ENCODE data around the gene MATK.

The MATK gene

DNA sequence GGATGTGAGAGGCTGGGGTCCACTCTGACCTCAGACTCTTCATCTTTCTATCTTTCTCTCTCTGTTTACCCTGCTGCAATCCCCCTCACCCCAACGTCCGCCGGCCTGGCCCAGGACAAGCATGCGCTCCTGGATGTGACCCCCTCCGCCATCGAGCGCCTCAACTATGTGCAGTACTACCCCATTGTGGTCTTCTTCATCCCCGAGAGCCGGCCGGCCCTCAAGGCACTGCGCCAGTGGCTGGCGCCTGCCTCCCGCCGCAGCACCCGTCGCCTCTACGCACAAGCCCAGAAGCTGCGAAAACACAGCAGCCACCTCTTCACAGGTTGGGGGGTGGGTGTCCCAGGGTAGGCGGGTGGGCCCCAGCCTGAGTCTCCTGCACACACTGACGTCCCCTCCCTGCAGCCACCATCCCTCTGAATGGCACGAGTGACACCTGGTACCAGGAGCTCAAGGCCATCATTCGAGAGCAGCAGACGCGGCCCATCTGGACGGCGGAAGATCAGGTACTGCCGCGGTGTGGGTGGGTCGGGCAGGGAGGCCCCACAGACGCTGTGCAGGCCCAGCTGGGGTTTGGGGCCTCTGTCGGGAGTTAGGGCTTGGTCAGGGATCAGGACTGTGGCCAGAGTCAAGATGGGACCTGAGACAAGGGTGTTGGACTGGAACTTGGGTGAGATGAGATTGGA lies 39.7 kb downstream of the MATK start:
- DNase-seq, result no peak

- DNase-seq, result no peak
Observed at GRCh38 chr19:3745363-3746045, 40.7 kb downstream of the MATK start.

GRCh38 chr19:3743486-3743885 lies 42.7 kb downstream of the MATK start:
- no peak for DNase-seq

DNA sequence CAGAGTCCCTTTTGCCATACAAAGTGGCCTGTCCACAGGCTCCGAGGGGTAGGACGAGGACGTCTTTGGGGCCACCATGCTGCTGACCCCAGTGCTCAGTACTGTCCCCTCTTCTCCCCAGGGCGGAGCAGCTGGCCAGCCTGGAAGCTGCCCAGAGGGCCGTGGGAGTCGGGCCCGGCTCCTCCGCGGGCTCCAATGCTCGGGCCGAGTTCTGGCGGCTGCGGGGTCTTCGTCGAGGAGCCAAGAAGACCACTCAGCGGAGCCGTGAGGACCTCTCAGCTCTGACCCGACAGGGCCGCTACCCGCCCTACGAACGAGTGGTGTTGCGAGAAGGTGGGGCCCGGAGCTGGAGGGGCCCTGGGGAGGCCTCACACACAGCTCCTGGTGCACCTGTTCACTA lies 45.8 kb downstream of the MATK start:
- no peak for DNase-seq

DNA sequence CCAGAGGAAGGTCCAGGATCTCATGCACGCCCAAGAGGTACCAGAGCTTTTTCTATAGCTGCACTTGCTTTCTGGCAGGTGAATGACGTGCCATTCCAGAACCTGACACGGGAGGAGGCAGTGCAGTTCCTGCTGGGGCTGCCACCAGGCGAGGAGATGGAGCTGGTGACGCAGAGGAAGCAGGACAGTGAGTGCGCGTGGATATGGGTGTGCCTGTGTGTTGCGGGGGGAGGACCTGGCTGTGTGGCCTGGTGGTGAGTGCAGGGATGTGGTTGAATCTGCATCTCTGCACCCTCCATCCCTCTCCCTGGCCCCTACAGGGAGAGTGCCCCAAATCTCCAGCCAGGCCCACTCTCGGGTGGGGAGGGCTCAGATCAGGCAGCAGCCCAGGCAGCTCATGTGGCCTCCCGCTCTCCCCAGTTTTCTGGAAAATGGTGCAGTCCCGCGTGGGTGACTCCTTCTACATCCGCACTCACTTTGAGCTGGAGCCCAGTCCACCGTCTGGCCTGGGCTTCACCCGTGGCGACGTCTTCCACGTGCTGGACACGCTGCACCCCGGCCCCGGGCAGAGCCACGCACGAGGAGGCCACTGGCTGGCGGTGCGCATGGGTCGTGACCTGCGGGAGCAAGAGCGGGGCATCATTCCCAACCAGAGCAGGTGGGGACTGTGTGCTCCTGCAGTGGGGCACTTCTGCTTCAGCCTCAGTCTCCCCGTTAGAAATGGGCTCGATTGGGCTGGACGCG lies 47.5 kb downstream of the MATK start:
- no peak for DNase-seq

DNA sequence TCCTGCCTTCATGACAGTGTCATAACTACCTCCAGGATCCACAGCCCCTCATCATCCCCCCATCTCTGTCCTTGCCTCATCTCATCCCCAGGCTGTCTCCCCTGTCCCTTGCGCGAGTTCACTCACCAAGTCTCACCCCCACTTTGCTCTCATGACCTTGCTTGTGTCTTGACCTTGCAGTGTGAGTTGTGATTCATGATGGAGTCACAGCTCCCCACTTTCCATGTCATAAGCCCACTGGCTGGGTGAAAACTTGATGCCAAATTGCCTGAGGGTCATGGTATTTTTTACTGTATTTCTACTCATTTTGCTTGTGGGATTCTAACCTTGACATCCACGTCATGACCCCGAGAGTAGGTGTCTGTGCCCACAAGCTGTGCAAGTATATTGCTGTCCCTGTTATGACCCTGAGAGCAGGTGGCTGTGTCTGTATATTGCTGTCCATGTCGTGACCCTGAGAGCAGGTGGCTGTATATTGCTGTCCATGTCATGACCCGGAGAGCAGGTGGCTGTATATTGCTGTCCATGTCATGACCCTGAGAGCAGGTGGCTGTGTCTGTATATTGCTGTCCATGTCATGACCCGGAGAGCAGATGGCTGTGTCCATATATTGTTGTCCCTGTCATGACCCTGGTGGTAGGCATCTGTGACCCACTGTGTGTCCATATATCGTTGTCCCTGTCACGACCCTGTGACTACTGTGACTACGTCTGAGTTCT lies 48.5 kb downstream of the MATK start:
- no peak for DNase-seq

DNA sequence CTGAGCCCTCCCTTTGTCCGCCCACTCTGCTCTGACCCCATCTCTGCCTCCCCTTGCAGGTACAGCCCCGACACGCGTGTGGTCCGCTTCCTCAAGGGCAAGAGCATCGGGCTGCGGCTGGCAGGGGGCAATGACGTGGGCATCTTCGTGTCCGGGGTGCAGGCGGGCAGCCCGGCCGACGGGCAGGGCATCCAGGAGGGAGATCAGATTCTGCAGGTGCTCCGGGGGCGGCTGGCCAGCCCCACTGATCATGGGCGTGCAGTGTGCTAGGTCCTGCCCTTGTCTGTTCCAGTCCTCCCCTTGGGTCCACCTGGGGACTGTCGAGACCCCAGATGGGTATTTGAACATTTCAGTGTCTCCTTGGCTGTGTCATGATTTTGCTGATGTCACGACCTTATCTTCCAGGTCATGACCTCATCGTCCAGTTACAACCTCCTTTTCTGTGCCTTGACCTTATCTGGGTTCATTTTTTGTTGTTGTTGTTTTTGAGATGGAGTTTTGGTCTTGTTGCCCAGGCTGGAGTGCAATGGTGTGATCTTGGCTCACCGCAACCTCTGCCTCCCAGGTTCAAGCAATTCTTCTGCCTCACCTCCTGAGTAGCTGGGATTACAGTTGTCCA lies 50.0 kb downstream of the MATK start:
- DNase-seq, result no peak

DNA sequence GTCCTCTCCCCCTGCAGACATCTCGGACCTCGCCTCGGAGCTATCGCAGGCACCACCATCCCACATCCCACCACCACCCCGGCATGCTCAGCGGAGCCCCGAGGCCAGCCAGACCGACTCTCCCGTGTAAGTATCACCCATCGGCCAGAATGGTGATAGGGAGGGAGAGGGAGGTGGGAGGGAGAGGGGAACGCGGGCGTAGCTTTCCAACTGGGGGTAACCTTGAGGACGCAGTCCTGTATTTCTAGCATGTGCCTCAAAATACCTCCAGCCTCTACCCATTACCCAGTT lies 51.9 kb downstream of the MATK start:
- DNase-seq, result no peak

DNA sequence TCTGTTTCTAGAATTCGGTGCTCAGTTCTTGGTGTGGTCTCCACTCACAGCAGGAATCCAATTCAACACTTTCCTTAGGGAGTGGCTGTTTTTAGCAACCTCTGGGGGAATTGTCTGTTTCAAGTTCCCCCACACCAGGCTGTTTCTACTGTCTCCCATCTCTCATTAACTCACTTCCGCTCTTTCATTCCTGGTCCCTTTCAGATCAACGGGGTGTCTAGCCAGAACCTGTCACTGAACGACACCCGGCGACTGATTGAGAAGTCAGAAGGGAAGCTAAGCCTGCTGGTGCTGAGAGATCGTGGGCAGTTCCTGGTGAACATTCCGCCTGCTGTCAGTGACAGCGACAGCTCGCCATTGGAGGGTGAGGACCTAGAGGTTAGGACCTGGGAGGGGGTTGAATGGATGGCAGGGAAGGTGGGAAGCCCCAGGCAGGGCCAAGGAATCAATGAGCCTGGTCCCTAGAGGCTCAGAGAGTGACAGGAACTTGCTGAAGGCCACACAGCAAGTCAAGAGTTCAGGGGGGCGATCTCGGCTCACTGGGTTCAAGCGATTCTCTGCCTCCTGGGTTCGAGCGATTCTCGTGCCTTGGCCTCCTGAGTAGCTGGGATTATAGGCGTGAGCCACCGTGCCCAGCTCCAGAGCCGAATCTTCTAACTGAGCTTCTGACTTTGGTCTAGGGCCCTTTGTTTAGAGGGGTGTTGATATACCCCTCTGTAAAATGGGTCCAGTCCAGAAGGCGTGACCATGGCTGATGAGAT lies 52.5 kb downstream of the MATK start:
- no peak for DNase-seq

- DNase-seq, result no peak
Observed at GRCh38 chr19:3732108-3732507, 54.1 kb downstream of the MATK start.

DNA sequence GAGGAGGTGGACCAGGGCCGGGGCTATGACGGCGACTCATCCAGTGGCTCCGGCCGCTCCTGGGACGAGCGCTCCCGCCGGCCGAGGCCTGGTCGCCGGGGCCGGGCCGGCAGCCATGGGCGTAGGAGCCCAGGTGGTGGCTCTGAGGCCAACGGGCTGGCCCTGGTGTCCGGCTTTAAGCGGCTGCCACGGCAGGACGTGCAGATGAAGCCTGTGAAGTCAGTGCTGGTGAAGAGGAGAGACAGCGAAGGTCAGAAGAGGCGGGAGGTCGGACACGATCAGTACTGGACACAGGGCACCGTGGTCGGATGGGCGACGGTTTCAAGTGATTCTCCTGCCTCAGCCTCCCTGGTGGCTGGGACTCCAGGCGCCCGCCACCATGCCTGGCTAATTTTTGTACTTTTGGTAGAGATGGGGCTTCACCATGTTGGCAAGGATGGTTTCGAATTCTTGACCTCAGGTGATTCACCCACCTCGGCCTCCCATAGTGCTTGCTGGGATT lies 55.7 kb downstream of the MATK start:
- DNase-seq, result no peak

Data from activated CD4-positive, CD25-positive, alpha-beta regulatory T cell (primary cell).